HepG2 (cell line): ENCODE data around the gene ADAMTSL4. TPM values are rescaled to one million over a fixed set of nuclear protein-coding genes. Genes with fewer than 3 reads are reported as not detected.

Experiments
- GFI1 ChIP-seq: sonication (generic); formaldehyde crosslinking; IDR thresholded peaks from 2 replicates; pipeline ENCODE4 v1.5.0; 2020; ENCODE audit warnings: missing genetic modification reagents, mild to moderate bottlenecking, borderline replicate concordance
- HOXA5 ChIP-seq: sonication (generic); formaldehyde crosslinking; IDR thresholded peaks from 2 replicates; pipeline ENCODE4 v1.4.0; 2020; ENCODE audit warnings: missing genetic modification reagents
- ISL2 ChIP-seq: sonication (generic); formaldehyde crosslinking; IDR thresholded peaks from 2 replicates; pipeline ENCODE4 v1.5.0; 2020; ENCODE audit warnings: missing genetic modification reagents
- KLF6 ChIP-seq: IDR thresholded peaks from 2 replicates; pipeline ENCODE4 v1.8.0; 2016; ENCODE audit warnings: missing biosample characterization, missing genetic modification reagents
- MIER2 ChIP-seq: IDR thresholded peaks from 2 replicates; pipeline ENCODE4 v1.6.1; 2016; ENCODE audit warnings: missing biosample characterization, missing genetic modification reagents
- PRPF4 ChIP-seq: fragments of 200-400 bp; formaldehyde crosslinking; IDR thresholded peaks from 2 replicates; pipeline ENCODE4 v1.6.1; 2016; ENCODE audit warnings: low read length, low read depth; ENCODE audit not compliant: poor library complexity, severe bottlenecking
- PTBP1 ChIP-seq: fragments of 200-400 bp; formaldehyde crosslinking; IDR thresholded peaks from 2 replicates; pipeline ENCODE4 v1.6.1; 2018; ENCODE audit warnings: low read length, low read depth; ENCODE audit not compliant: poor library complexity, severe bottlenecking
- REL ChIP-seq: sonication (generic); formaldehyde crosslinking; conservative IDR thresholded peaks from 2 replicates; pipeline ENCODE4 v1.8.0; 2022; ENCODE audit warnings: mild to moderate bottlenecking, missing genetic modification reagents, moderate library complexity
- RERE ChIP-seq: IDR thresholded peaks from 2 replicates; pipeline ENCODE4 v1.6.1; 2016; ENCODE audit warnings: low read depth, missing genetic modification reagents, missing compliant biosample characterization
- REXO4 ChIP-seq: sonication (generic); formaldehyde crosslinking; IDR thresholded peaks from 2 replicates; pipeline ENCODE4 v1.8.0; 2022; ENCODE audit warnings: missing genetic modification reagents, mild to moderate bottlenecking, borderline replicate concordance
- SNRNP70 ChIP-seq: fragments of 200-400 bp; formaldehyde crosslinking; IDR thresholded peaks from 2 replicates; pipeline ENCODE4 v1.6.1; 2017; ENCODE audit warnings: mild to moderate bottlenecking, low read depth, low read length, moderate library complexity
- SUZ12 ChIP-seq: fragments of 150-350 bp; IDR thresholded peaks from 2 replicates; pipeline ENCODE4 v1.6.1; 2014; ENCODE audit warnings: low read depth, low read length
- TCF12 ChIP-seq, 2 experiments: fragments of 450-650 bp in 1 of 2; sonication (generic) in 1 of 2; formaldehyde crosslinking in 1 of 2; IDR thresholded peaks; 2 replicates each; pipeline versions ENCODE4 v1.6.1 to v1.8.0; 2017 to 2022; ENCODE audit warnings: antibody characterized with exemption in 1 of 2, mild to moderate bottlenecking in 1 of 2, missing genetic modification reagents in 1 of 2, moderate library complexity in 1 of 2
- YEATS2 ChIP-seq: sonication (generic); formaldehyde crosslinking; IDR thresholded peaks from 2 replicates; pipeline ENCODE4 v1.4.0; 2020; ENCODE audit warnings: missing genetic modification reagents, borderline replicate concordance
- ZBTB38 ChIP-seq: sonication (generic); formaldehyde crosslinking; IDR thresholded peaks from 2 replicates; pipeline ENCODE4 v1.5.1; 2020; ENCODE audit warnings: mild to moderate bottlenecking, missing genetic modification reagents
- ZNF576 ChIP-seq: sonication (generic); formaldehyde crosslinking; IDR thresholded peaks from 2 replicates; pipeline ENCODE4 v1.4.0; 2020; ENCODE audit warnings: mild to moderate bottlenecking, missing genetic modification reagents
- ZNF678 ChIP-seq: sonication (generic); formaldehyde crosslinking; IDR thresholded peaks from 2 replicates; pipeline ENCODE4 v1.4.0; 2020; ENCODE audit warnings: mild to moderate bottlenecking, missing genetic modification reagents
- ZNF691 ChIP-seq: sonication (generic); formaldehyde crosslinking; IDR thresholded peaks from 2 replicates; pipeline ENCODE4 v1.4.0; 2020; ENCODE audit warnings: missing genetic modification reagents, low read depth, mild to moderate bottlenecking, borderline replicate concordance
- polyA plus RNA-seq, 8 experiments: library from polyadenylated mRNA; depleted of rRNA in 3 of 8; stranded (reverse) in 7 of 8; unstranded in 1 of 8; fragments of >200 nt; fragmentation: Illumina TruSeq in 4 of 8; extraction: Trizol in 4 of 8; gene quantifications; 2 replicates each; pipeline versions ENCODE4 v1.2.1 to v1.2.3, GENCODE V29; 2011 to 2016; ENCODE audit warnings: low read depth in 4 of 8, missing spikeins in 1 of 8, mixed read lengths in 1 of 8; ENCODE audit not compliant: insufficient read depth in 1 of 8
- total RNA-seq, 5 experiments: library from RNA; depleted of rRNA; stranded (reverse); fragments of >200 nt; fragmentation: Illumina TruSeq; extraction: Trizol; gene quantifications; 2 replicates each; pipeline ENCODE4 v1.2.3, GENCODE V29; 2016; ENCODE audit warnings: low read depth in 1 of 5
- TF ChIP-seq, protein P1 (sequence below): sonication (generic); formaldehyde crosslinking; IDR thresholded peaks from 2 replicates; pipeline ENCODE4 v1.5.0; 2020; ENCODE audit warnings: mild to moderate bottlenecking, missing genetic modification reagents

The ADAMTSL4 gene
- total and polyA plus RNA-seq, 2 of the 13 experiments (the other 11 are each of a cell fraction or from before 2014, with no cell fraction given), result 3.9 to 16.4 TPM

DNA sequence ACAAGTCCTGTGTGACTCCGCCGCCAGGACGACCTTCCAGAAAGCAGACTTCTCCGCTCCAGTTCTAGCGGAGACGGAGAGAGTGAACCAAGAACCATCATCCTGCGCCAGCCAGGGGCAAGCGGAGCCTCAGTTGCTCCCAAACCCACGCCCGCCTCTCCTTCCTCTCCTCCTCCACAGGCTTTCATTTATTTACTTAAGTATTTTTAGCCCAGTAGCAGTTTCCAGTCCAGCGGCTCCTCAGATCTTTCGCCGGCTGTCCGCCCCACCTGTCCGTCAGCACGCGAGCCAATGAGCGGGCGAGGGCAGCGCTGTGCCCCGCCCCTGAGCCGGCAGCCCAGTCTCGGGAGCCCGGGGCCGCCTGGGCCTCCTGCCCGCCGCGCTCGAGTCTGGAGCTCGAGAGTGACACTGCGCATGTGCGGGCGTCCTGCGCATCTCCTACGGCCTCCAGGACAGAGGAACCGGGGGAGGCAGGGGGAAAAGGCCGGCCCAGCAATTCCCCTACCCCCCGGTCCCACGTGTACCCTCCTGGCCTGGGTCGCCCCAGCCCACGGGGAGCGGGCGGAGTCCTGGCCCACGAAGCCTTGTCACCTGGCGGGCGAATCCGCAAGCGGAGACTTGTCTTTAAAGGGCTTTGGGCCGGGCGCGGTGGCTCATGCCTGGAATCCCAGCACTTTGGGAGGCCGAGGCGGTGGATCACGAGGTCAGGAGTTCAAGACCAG is 33.7 kb upstream of the ADAMTSL4 start, which contains the start of gene FALEC (continued):
- TF ChIP-seq, protein P1, sequence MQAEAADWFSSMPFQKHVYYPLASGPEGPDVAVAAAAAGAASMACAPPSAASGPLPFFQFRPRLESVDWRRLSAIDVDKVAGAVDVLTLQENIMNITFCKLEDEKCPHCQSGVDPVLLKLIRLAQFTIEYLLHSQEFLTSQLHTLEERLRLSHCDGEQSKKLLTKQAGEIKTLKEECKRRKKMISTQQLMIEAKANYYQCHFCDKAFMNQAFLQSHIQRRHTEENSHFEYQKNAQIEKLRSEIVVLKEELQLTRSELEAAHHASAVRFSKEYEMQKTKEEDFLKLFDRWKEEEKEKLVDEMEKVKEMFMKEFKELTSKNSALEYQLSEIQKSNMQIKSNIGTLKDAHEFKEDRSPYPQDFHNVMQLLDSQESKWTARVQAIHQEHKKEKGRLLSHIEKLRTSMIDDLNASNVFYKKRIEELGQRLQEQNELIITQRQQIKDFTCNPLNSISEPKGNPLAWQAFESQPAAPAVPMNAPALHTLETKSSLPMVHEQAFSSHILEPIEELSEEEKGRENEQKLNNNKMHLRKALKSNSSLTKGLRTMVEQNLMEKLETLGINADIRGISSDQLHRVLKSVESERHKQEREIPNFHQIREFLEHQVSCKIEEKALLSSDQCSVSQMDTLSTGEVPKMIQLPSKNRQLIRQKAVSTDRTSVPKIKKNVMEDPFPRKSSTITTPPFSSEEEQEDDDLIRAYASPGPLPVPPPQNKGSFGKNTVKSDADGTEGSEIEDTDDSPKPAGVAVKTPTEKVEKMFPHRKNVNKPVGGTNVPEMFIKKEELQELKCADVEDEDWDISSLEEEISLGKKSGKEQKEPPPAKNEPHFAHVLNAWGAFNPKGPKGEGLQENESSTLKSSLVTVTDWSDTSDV (CRISPR knock-in tag), result no peak
- TF ChIP-seq PTBP1 (no peak), ISL2 (CRISPR knock-in tag) (no peak), ZBTB38 (CRISPR knock-in tag) (no peak), YEATS2 (CRISPR knock-in tag) (peak; percentile 49; the same call in 1 of the 2 replicates), KLF6 (no peak), ZNF678 (CRISPR knock-in tag) (no peak), SNRNP70 (no peak), MIER2 (no peak), HOXA5 (CRISPR knock-in tag) (no peak), SUZ12 (no peak), REXO4 (CRISPR knock-in tag) (no peak), RERE (no peak), GFI1 (CRISPR knock-in tag) (no peak; the same call in 1 of the 2 replicates), TCF12 (IDR thresholded peaks at IDR 0.05) (no peak), TCF12 (CRISPR knock-in tag; IDR thresholded peaks at IDR 0.05) (0 out of 2 replicates have a peak, but pooled peaks have one; percentile 51), ZNF691 (CRISPR knock-in tag) (no peak), REL (CRISPR knock-in tag) (no peak), PRPF4 (no peak), ZNF576 (no peak)
